IMR-90 (cell line): ENCODE results near the gene TENT4B. TPM values are rescaled to one million over a fixed set of nuclear protein-coding genes. Genes with fewer than 3 reads are reported as not detected.

Experiments used
- ATAC-seq: fragments of 200-7000 bp; cut with Tn5 transposase; 2 replicates; pipeline ENCODE4 v1.9.1; 2020; ENCODE audit warnings: low read depth, mild to moderate bottlenecking, moderate library complexity
- BruUV-seq: library from RNA; stranded (reverse); fragments of 400-500 nt; replicated peaks from 2 replicates; lab custom pipeline; 2021; lab: Mats Ljungman, UMichigan
- CTCF ChIA-PET: fragments of 300-600 bp; formaldehyde crosslinking; extraction: SDS; loops from one replicate; lab custom pipeline; 2021; ENCODE audit warnings: antibody characterized with exemption; lab: Yijun Ruan, JAX
- POLR2A ChIA-PET: fragments of 300-600 bp; sonication (Branson Sonifier 250); formaldehyde crosslinking; loops from one replicate; lab custom pipeline; 2022; ENCODE audit warnings: antibody characterized with exemption; ENCODE audit not compliant: unreplicated experiment; lab: Charles Lee
- DNase-seq: peaks from one replicate; pipeline ENCODE4 v3.0.0; 2013
- H2AFZ ChIP-seq: replicated peaks from 2 replicates; pipeline ENCODE3; 2013; ENCODE audit warnings: low read length, mild to moderate bottlenecking; ENCODE audit not compliant: poor library complexity
- H2AK5ac ChIP-seq: 2 replicates; pipeline ENCODE4 v1.6.1; 2013; ENCODE audit warnings: low read depth, low read length, inconsistent platforms
- H2AK9ac ChIP-seq: replicated peaks from 2 replicates; pipeline ENCODE3; 2013; ENCODE audit warnings: mild to moderate bottlenecking, low read depth, low read length, moderate library complexity; ENCODE audit not compliant: poor library complexity
- H2BK120ac ChIP-seq: 2 replicates; pipeline ENCODE4 v1.6.1; 2013; ENCODE audit warnings: low read depth, low read length, inconsistent platforms
- H2BK15ac ChIP-seq: 3 replicates; pipeline ENCODE4 v1.6.1; 2013; ENCODE audit warnings: low read depth, low read length, inconsistent platforms
- H2BK20ac ChIP-seq: 2 replicates; pipeline ENCODE4 v1.6.1; 2013; ENCODE audit warnings: low read depth, mild to moderate bottlenecking, inconsistent platforms, low read length, moderate library complexity
- H2BK5ac ChIP-seq: 2 replicates; pipeline ENCODE4 v1.6.1; 2013; ENCODE audit warnings: mild to moderate bottlenecking, low read depth, low read length, inconsistent platforms; ENCODE audit not compliant: poor library complexity, severe bottlenecking
- H3K14ac ChIP-seq: replicated peaks from 2 replicates; pipeline ENCODE4 v1.6.1; 2013; ENCODE audit warnings: low read depth, low read length, inconsistent platforms
- H3K18ac ChIP-seq: 2 replicates; pipeline ENCODE4 v1.6.1; 2013; ENCODE audit warnings: low read depth, low read length, control low read depth
- H3K23ac ChIP-seq: 2 replicates; pipeline ENCODE4 v1.6.1; 2013; ENCODE audit warnings: low read depth, low read length, inconsistent platforms
- H3K27ac ChIP-seq: 2 replicates; pipeline ENCODE4 v1.5.1; 2013; ENCODE audit warnings: mild to moderate bottlenecking, control low read depth, low read length; ENCODE audit not compliant: insufficient read depth
- H3K27me3 ChIP-seq: 2 replicates; pipeline ENCODE4 v1.6.1; 2013; ENCODE audit warnings: low read length; ENCODE audit not compliant: control insufficient read depth, insufficient read depth
- H3K36me3 ChIP-seq: 2 replicates; pipeline ENCODE4 v1.6.1; 2013; ENCODE audit warnings: low read length, mixed read lengths; ENCODE audit not compliant: control insufficient read depth, insufficient read depth
- H3K4ac ChIP-seq: 2 replicates; pipeline ENCODE4 v1.6.1; 2013; ENCODE audit warnings: low read depth, low read length, inconsistent platforms
- H3K4me1 ChIP-seq: 2 replicates; pipeline ENCODE4 v1.6.1; 2013; ENCODE audit warnings: low read length, mixed read lengths; ENCODE audit not compliant: control insufficient read depth, insufficient read depth
- H3K4me2 ChIP-seq: 2 replicates; pipeline ENCODE4 v1.6.1; 2013; ENCODE audit warnings: low read depth, mild to moderate bottlenecking, control low read depth, low read length, moderate library complexity
- H3K4me3 ChIP-seq: 2 replicates; pipeline ENCODE4 v1.5.1; 2013; ENCODE audit warnings: low read depth, mild to moderate bottlenecking, control low read depth, low read length, moderate library complexity; ENCODE audit not compliant: insufficient read depth
- H3K56ac ChIP-seq: 2 replicates; pipeline ENCODE4 v1.6.1; 2013; ENCODE audit warnings: low read length, inconsistent platforms; ENCODE audit not compliant: insufficient read depth; ENCODE audit errors: extremely low read depth
- H3K79me1 ChIP-seq, 2 experiments: 2 replicates each; pipeline ENCODE4 v1.6.1; 2013; ENCODE audit warnings: low read length in 2 of 2, inconsistent platforms in 1 of 2, low read depth in 1 of 2
- H3K9ac ChIP-seq: 2 replicates; pipeline ENCODE4 v1.6.1; 2013; ENCODE audit warnings: low read depth, low read length, control low read depth
- H3K9me1 ChIP-seq: 2 replicates; pipeline ENCODE4 v1.6.1; 2013; ENCODE audit warnings: low read length, inconsistent platforms; ENCODE audit not compliant: insufficient read depth
- H3K9me3 ChIP-seq: 2 replicates; pipeline ENCODE4 v1.6.1; 2013; ENCODE audit warnings: low read length; ENCODE audit not compliant: control insufficient read depth, insufficient read depth
- H4K20me1 ChIP-seq: 2 replicates; pipeline ENCODE4 v1.6.1; 2013; ENCODE audit warnings: low read length, inconsistent platforms; ENCODE audit not compliant: insufficient read depth
- H4K5ac ChIP-seq: 2 replicates; pipeline ENCODE4 v1.6.1; 2013; ENCODE audit warnings: mild to moderate bottlenecking, low read depth, low read length, control low read depth
- H4K8ac ChIP-seq, 2 experiments: 2 replicates each; pipeline ENCODE4 v1.6.1; 2013; ENCODE audit warnings: low read depth in 2 of 2, low read length in 2 of 2, control low read depth in 1 of 2, inconsistent platforms in 1 of 2
- H4K91ac ChIP-seq: 2 replicates; pipeline ENCODE4 v1.6.1; 2013; ENCODE audit warnings: low read depth, low read length, inconsistent platforms; ENCODE audit not compliant: insufficient read depth
- MAFK ChIP-seq: IDR thresholded peaks from 2 replicates; pipeline ENCODE4 v1.6.1; 2012; ENCODE audit warnings: low read depth, low read length, improper control_type of control experiment
- MAZ ChIP-seq: IDR thresholded peaks from 2 replicates; pipeline ENCODE4 v1.6.1; 2012; ENCODE audit warnings: low read depth, mild to moderate bottlenecking, low read length, improper control_type of control experiment, moderate library complexity, borderline replicate concordance
- MXI1 ChIP-seq: IDR thresholded peaks from 2 replicates; pipeline ENCODE4 v1.6.1; 2012; ENCODE audit warnings: low read depth, mild to moderate bottlenecking, low read length, moderate library complexity, borderline replicate concordance
- WGBS, 2 experiments: methylation state at CpG; one replicate each; pipeline versions ENCODE4 v1.1.5 to v1.1.7; 2013; ENCODE audit warnings: missing lambda C conversion rate in 2 of 2; ENCODE audit not compliant: insufficient read length in 1 of 2; ENCODE audit errors: extremely low coverage in 2 of 2; 5-methylcytosine and 5-hydroxymethylcytosine counted together
- dilution Hi-C: fragments of 300-500 bp; cut with HindIII; formaldehyde crosslinking; loops from one replicate; pipeline ENCODE4 v1.14.3; 2018; ENCODE audit warnings: low sequenced_read_pairs; ENCODE audit not compliant: unreplicated experiment
- in situ Hi-C: fragments of 300-500 bp; cut with MboI; formaldehyde crosslinking; loops from 3 replicates; pipeline ENCODE4 v1.14.3; 2019; ENCODE audit warnings: low sequenced_read_pairs, inconsistent platforms, mixed read lengths
- intact Hi-C: fragments of 100-400 bp; cut with micrococcal nuclease; formaldehyde crosslinking; loops from 2 replicates; pipeline ENCODE4 v1.10.0; 2022
- polyA plus RNA-seq, 3 experiments: library from polyadenylated mRNA; depleted of rRNA; stranded (reverse); fragments of >200 nt; gene quantifications; 2 replicates each; pipeline ENCODE4 v1.2.3, GENCODE V29; 2012; ENCODE audit warnings: low replicate concordance in 1 of 3
- total RNA-seq: library from RNA; depleted of rRNA; stranded (reverse); fragments of >200 nt; gene quantifications from 2 replicates; pipeline ENCODE4 v1.2.3, GENCODE V29; 2012
- TF ChIP-seq, protein P1 (sequence below): fragments of 150-350 bp; IDR thresholded peaks from 2 replicates; pipeline ENCODE4 v1.6.1; 2016; ENCODE audit warnings: low read depth, mild to moderate bottlenecking, low read length, moderate library complexity, borderline replicate concordance
- TF ChIP-seq, protein P2 (sequence below): conservative IDR thresholded peaks from 2 replicates; pipeline ENCODE4 v1.5.1; 2012; ENCODE audit warnings: mild to moderate bottlenecking, low read depth, low read length, improper control_type of control experiment

The TENT4B gene
- total and polyA plus RNA-seq, 2 of the 4 experiments (the other 2 are of a cell fraction): 4.1 to 7.0 TPM

GRCh38 chr16:50152351-50152806 is 727 bp upstream of the TENT4B start:
- Histone ChIP-seq H3K14ac (peak overlapping the region; percentile 43), H3K79me1 (peaks cover 2 to 28% of the 10 kb centered on the region in 2 experiments; a peak in 3 of 4 replicates), H4K5ac (peak overlapping the region; percentile 5; the same call in 1 of the 2 replicates), H4K91ac (peak overlapping the region; percentile 53), H3K23ac (peak overlapping the region; percentile 13; the same call in 1 of the 2 replicates), H4K20me1 (peaks cover 33% of the 10 kb centered on the region), H4K8ac (peak overlapping the region; percentile 66 to 98; a peak in 3 of 4 replicates), H3K4me1 (peaks cover 5% of the 10 kb centered on the region), H3K56ac (peak overlapping the region; percentile 66; the same call in 1 of the 2 replicates), H3K4me2 (peak overlapping the region; percentile 71), H3K4ac (peak overlapping the region; percentile 38), H2BK120ac (no peak overlapping the region), H3K9me1 (peaks cover 9% of the 10 kb centered on the region; the same call in 1 of the 2 replicates), H2BK20ac (no peak overlapping the region), H3K27me3 (no peaks in the 10 kb centered on the region), H3K18ac (peak overlapping the region; percentile 38; the same call in 1 of the 2 replicates), H3K36me3 (no peaks in the 10 kb centered on the region), H3K4me3 (peak overlapping the region; percentile 97), H2BK15ac (no peak overlapping the region), H2BK5ac (peak overlapping the region; percentile 98), H3K27ac (peak overlapping the region; percentile 98), H2AFZ (peak overlapping the region; percentile 100), H3K9me3 (no peaks in the 10 kb centered on the region), H3K9ac (peak overlapping the region; percentile 97), H2AK5ac (no peak overlapping the region), H2AK9ac (peak overlapping the region; percentile 81)
- dilution Hi-C loops: no loop called here
- CTCF ChIA-PET: interaction anchor here (0.7 kb wide), 1 partner anchor 11 kb away, joined by 4 read pairs; no protein-coding TSS in a partner anchor
- no peak for TF ChIP-seq MAZ
- peak; percentile 68; the same call in 1 of the 2 replicates for TF ChIP-seq MXI1
- TF ChIP-seq, protein P1, sequence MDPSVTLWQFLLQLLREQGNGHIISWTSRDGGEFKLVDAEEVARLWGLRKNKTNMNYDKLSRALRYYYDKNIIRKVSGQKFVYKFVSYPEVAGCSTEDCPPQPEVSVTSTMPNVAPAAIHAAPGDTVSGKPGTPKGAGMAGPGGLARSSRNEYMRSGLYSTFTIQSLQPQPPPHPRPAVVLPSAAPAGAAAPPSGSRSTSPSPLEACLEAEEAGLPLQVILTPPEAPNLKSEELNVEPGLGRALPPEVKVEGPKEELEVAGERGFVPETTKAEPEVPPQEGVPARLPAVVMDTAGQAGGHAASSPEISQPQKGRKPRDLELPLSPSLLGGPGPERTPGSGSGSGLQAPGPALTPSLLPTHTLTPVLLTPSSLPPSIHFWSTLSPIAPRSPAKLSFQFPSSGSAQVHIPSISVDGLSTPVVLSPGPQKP: no peak
- TF ChIP-seq, protein P2, sequence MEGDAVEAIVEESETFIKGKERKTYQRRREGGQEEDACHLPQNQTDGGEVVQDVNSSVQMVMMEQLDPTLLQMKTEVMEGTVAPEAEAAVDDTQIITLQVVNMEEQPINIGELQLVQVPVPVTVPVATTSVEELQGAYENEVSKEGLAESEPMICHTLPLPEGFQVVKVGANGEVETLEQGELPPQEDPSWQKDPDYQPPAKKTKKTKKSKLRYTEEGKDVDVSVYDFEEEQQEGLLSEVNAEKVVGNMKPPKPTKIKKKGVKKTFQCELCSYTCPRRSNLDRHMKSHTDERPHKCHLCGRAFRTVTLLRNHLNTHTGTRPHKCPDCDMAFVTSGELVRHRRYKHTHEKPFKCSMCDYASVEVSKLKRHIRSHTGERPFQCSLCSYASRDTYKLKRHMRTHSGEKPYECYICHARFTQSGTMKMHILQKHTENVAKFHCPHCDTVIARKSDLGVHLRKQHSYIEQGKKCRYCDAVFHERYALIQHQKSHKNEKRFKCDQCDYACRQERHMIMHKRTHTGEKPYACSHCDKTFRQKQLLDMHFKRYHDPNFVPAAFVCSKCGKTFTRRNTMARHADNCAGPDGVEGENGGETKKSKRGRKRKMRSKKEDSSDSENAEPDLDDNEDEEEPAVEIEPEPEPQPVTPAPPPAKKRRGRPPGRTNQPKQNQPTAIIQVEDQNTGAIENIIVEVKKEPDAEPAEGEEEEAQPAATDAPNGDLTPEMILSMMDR: no peak
- TF ChIP-seq MAFK: no peak
- 1% methylated on average over 18 of the region's 24 CpGs; no CpG with 5 or more reads in 1 of the 2 experiments for WGBS, 2 experiments
- POLR2A ChIA-PET: no interaction called here
- ATAC-seq: peak; percentile 8
- no peak for DNase-seq
- no TSS peak for BruUV-seq
- in situ Hi-C loops: no loop called here
- intact Hi-C loops: loop anchor here (2.0 to 10.0 kb wide), 2 partner anchors 86 to 592 kb away; partner anchors contain the start of gene CYLD
